HG02973 (cell line): ENCODE results near the gene WDFY3.

Source experiments
- ATAC-seq: cut with Tn5 transposase; IDR thresholded peaks from one replicate; pipeline ENCODE4 v1.9.1; 2021; ENCODE audit warnings: moderate library complexity; ENCODE audit not compliant: unreplicated experiment

The WDFY3 gene

DNA sequence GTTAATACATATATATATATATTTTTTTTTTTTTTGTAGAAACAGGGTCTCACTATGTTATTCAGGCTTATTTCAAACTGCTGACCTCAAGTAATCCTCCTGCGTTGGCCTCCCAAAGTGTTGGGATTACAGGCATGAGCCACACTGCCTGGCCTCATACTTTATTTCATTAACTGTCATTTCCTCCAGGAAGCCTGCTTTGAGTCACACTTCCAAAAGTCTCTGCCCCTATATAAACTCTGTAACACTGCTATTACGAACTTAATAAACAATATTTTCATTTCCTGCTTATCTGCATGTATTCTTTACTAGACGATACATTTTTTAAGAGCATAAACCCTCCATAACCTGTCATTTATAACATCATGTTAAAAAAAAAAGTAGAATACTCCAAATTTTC is 167.2 kb downstream of the WDFY3 start:
- ATAC-seq: no peak

- no peak for ATAC-seq
Measured at GRCh38 chr4:84796394-84796793, 170.1 kb downstream of the WDFY3 start.

DNA sequence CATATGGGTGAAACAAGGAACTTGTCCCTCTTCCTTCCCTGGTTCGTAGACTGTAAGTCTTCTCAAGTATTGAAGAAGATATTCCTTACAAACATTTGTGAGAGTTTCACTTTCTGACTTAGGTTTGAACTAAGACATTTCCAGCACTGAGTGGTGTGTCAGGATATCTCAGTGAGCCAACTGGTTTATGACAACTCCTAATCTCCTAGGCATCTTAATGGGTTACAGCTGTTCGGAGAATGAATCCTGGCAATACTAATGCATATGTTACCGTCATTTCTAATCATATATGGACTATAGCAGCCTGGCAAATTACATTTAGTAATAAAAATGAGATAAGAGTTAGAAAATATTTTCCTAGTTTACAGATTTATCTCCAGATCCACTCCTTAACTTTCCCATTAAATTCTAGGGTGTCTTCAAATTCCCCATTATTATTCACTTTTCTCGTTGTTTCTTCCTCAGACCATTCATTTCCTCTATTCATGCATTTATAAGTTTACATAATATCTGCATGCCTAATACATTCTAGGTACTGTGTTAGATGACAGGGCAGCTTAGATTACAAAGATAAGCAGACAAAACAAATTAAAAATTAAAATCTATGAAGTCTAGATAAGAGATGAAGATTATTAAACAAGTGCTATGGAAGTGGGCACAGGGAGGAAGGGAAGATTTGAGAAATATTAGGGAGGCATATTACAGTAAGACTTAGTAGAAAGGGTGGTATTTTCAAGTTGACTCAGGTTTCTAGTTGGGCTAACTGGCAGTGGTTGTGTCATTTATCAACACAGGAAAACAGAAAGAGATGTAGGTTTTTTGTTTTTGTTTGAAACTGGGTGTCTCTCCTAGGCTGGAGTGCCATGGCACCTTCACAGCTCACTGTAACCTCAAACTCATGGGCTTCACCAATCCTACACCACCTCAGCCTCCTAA is 173.9 kb downstream of the WDFY3 start:
- no peak for ATAC-seq

DNA sequence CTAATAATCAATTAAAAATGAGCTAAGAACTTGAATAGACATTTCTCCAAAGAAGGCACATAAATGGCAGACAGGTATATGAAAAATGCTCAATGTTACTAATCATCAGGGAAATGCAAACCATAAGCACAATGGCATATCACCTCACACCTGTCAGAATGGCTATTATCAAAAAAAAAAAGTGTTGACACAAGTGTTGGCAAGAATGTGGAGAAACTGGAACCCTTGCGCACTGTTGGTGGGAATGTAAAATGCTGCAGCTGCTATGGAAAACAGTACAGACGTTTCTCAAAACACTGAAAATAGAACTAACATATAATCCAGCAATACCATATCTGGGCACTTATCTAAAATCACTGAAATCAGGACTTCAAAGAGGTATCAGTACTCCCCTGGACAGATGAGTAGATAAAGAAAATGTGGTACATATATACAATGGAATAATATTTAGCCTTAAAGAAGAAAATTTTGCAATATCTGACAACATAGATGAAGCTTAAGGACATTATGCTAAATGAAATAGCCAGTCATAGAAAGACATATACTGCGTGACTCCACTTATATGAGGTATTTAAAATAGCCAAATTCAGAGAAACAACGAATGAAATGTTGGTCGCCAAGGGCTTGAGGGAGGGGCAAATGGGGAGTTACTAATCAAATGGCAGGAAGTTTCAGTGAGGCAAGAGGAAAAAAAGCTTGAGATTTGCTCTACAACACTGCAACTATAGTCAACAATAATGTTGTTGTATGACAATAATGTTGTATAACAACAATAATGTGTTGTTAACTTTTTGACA is 175.5 kb downstream of the WDFY3 start:
- no peak for ATAC-seq

DNA sequence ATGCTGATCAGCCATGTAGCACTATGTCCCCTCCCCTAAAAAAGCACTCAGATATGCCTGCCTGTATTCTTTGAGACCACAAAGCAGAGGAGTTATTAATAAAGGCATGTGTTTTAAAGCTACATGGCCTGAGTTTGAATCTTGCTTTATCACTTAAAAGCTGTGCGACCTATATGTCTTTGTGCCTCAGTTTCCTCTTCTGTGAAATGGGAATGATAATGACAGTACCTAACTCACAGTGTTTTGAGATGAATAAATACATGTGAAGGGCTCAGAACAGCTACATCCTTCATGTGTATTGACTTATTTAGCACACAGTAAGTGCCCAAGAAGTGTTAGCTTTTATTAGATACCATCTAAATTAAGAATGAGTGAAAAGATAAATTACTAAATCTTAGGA is 180.0 kb downstream of the WDFY3 start:
- ATAC-seq: no peak

- ATAC-seq: no peak
Measured at GRCh38 chr4:84782517-84782916, 184.0 kb downstream of the WDFY3 start.

DNA sequence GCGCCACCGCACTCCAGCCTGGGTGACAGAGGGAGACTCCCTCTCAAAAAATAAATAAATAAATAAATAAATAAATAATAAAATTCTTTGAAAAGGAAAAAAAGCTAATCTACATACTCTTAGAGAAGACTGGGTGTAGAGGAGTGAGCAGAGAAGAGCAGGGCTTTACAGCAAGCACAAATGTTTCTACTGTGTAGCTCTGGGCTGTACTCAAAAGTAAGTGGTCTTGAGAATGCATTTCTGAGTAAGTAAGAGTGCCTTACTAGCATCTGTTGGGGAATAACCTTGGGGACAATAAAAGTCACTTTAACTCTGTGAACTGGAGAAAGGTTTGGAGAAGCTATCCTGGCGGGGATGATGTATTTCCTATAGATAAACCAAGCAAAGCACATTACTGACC is 185.8 kb downstream of the WDFY3 start:
- no peak for ATAC-seq

DNA sequence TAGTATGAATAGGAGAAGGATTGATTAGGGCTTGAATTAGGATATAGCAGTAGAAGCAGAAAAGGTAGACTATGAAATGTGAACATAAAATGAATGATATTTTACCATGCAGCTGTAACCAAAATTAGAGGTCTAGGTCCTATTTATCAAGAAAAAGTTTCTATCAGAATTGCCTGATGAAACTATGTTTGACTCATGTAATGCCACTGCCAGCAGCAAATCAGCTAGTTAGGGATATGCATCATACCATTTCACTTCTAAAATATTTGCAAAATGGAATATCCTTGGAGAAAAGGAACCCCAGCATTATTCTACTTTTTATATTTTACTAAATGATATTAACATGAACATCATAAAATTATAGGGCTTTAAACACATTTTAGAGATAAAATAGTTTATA is 188.4 kb downstream of the WDFY3 start:
- no peak for ATAC-seq

DNA sequence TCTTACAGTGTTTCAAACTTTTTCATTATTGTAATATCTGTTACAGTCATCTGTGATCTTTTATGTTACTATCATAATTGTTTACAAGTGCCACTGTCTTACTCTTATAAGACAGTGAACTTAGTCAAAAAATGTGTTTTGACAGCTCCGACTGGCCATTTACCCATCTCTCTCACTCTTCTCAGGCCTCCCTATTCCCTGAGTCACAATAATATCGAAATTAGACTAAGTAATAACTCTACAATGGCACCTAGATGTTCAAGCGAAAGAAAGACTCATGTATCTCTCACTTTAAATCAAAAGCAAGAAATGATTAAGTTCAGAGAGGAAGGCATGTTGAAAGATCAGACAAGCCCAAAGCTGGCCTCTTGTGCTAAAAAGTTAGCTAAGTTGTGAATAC is 199.3 kb downstream of the WDFY3 start:
- ATAC-seq: no peak

DNA sequence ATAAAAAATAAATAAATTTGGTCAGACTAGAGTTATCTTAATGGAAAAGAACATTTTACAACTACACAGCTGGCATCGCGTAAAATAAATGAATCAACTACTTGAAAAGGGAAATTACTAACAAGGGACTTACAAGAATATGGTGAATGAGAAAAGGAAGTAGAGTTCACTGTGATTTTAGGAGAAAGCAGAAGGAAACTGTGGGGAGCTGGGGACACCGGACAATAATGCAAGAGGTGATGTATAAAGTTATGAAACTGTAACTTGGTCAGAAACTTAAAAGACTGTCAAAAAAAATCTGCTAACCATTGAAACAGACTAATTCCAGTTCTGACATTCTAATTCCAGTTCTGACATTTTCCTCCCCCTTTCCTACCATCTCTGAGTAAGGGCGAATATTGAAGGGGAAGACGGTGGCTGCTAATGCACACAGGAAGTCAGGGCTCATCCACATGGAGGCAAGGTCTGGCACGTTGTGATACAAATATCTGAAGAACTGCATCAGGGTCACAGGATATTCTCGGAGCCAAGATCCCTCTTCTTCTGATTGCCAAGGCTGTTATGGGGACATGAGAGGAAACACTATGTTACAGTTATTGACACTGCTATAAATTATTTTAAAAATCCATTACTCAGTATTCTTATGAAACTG is 213.0 kb downstream of the WDFY3 start:
- no peak for ATAC-seq

DNA sequence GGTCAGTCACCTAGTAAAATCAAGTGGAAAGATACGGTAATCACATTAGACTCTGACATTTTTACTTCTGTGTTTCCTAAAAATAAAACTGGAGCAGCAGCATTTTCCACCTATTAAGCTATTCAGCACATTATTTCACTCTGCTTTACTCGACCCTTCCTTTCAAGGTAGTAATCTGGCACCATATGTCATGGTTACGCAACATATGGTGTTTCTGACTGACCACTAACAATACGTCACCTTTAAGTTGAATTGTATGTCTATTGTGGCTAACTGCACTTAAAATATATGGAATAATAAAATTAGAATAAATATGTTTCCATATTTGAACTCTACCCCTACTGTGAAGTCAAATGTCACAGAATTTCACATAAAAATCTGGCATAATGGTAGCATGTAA is 214.8 kb downstream of the WDFY3 start:
- no peak for ATAC-seq

- no peak for ATAC-seq
Measured at GRCh38 chr4:84750960-84751283, 215.6 kb downstream of the WDFY3 start.

GRCh38 chr4:84750260-84750959 is 216.1 kb downstream of the WDFY3 start:
- ATAC-seq: peak; percentile 69

DNA sequence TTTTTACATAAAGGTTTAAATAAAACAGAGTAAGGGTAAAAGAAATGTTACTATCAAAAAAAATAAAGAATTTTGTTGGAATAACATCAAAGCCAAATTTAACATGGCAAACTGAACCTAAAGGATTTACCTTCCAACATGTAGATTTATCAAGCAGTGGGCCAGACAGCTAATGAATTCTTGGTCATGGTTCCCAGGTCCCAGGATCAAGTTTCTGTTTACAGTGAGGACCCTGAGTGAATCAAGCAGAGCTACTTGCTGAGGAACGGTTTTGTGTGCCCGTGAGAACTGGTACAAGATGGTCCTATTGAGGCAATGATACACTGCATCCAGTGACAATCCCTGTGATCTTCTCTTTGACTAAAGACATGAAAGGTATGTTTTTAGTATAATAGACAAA is 226.4 kb downstream of the WDFY3 start:
- no peak for ATAC-seq

- no peak for ATAC-seq
Measured at GRCh38 chr4:84738622-84739021, 227.9 kb downstream of the WDFY3 start.

DNA sequence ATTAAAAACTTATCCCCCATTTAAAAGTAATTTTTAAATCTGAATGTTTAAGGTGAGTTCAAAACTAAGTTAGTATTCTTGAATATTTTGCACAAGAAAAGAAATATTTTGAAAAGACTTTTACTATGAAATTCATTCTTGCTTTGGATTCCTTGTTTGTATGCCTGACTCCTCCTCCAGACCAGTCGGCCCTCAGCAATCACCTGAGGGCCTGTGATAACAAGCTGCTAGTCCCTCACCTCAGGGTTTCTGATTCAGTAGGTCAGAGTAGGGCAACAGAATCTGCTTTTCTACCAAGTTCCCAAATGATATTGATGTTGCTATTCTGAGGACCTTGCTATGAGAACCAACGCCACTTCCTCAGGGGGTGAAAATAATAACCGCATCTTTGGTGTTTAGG is 228.8 kb downstream of the WDFY3 start:
- no peak for ATAC-seq

DNA sequence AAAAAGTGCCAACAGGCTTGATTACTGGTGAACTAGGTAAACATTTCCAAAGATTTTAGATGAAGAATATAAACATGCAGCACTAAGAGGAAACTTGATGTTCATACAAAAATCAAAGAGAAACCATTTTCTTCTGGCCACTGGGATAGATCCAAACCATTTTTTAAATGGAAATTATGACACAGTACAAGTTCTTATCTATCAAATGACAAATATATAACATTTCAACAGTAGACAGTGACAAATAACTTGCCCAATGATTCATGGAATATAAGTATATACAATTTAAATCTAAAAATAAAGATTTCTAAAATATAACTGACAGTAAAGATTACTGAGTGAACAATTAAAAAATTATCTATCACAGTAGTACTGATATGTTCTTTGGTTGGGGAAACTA is 232.5 kb downstream of the WDFY3 start:
- no peak for ATAC-seq

- ATAC-seq: no peak
Measured at GRCh38 chr4:84733343-84734033, 233.0 kb downstream of the WDFY3 start.

- ATAC-seq: no peak
Measured at GRCh38 chr4:84730375-84730774, 236.1 kb downstream of the WDFY3 start.

DNA sequence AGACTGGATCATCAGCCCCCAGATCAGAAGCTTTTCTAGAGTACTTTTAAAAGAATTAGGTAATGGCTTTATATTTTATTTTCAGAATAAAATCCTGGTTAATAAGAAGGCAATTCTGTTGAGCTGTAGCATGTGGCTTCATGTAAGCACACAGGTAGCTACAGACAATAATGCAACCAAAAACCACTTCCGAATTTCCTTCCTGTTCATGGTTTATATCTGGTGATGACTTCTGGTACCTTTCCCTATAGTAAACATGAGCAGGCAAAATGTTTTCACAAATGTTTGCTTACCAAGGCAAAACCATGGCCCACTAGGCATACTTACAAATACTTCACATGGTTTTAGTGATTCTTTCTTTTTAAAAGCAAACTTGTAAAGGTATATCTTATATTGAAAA is 239.0 kb downstream of the WDFY3 start:
- no peak for ATAC-seq

DNA sequence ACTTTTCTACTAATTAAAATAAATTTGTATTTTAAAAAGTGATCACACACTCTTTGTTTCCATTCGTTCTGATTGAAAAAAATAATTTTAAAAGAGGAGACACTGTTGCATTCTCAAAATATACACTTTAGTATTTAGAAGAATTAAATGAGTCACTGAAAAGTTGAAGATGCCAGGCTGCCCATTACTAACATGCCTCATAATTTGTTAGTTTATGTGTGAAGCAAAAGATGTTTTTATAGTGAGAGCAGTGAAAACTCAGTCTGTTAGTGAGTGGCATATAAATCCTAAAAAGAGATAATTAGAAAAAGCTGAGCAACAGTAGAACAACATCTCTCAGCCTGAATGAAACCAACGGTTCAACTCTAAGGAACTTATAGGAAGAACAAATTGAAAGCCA is 240.1 kb downstream of the WDFY3 start:
- no peak for ATAC-seq
